NCI-H2171 treated with DMSO at 0.1 percent for 48 hours (cell line): ENCODE measurements around the gene SLC22A25.
A peak's percentile ranks its signal among the peaks of the same experiment; 100 is the strongest.
"Not testable (repeated sequence)": the region's sequence is repeated elsewhere in the genome, so short reads cannot be mapped to it uniquely, and the experiment has no call there.

Source experiments
- DNase-seq: peaks from one replicate; lab custom pipeline; 2025; lab: John Stamatoyannopoulos, UW

SLC22A25 gene

GRCh38 chr11:63243533-63243932 is at the start of gene SLC22A25:
Gene SLC22A25 (minus strand): TSS chr11:63243599. CDS start chr11:63229652, 13,947 bp downstream.
- DNase-seq, result no peak

GRCh38 chr11:63290285-63290684 is 46.9 kb upstream of the SLC22A25 start:
- no peak for DNase-seq

- DNase-seq, result no peak
These were observed 46.3 kb upstream of the SLC22A25 start for GRCh38 chr11:63289658-63290057.

- no peak for DNase-seq
These were observed 39.2 kb upstream of the SLC22A25 start for GRCh38 chr11:63282579-63282978.

- DNase-seq, result no peak
These were observed 37.5 kb upstream of the SLC22A25 start for GRCh38 chr11:63280920-63281319.

- peak; percentile 1 for DNase-seq
These were observed 34.0 kb upstream of the SLC22A25 start for GRCh38 chr11:63277345-63277943.

- DNase-seq, result no peak
These were observed 31.4 kb upstream of the SLC22A25 start for GRCh38 chr11:63274776-63275175.

- DNase-seq, result no peak
These were observed 30.3 kb upstream of the SLC22A25 start for GRCh38 chr11:63273685-63274084.

- DNase-seq, result no peak
These were observed 19.1 kb upstream of the SLC22A25 start for GRCh38 chr11:63262547-63262946.

GRCh38 chr11:63251312-63251711 is 7.9 kb upstream of the SLC22A25 start:
- DNase-seq, result no peak

GRCh38 chr11:63250162-63251050 is 7.0 kb upstream of the SLC22A25 start:
- no peak for DNase-seq

GRCh38 chr11:63248966-63249365 is 5.6 kb upstream of the SLC22A25 start:
- DNase-seq, result no peak

- not testable (repeated sequence) for DNase-seq
These were observed 4.0 kb upstream of the SLC22A25 start for GRCh38 chr11:63247237-63248002.

- DNase-seq, result no peak
These were observed 2.6 kb upstream of the SLC22A25 start for GRCh38 chr11:63246045-63246444.

- no peak for DNase-seq
These were observed 1.5 kb upstream of the SLC22A25 start for GRCh38 chr11:63244862-63245261.

- DNase-seq, result no peak
These were observed 1.2 kb downstream of the SLC22A25 start for GRCh38 chr11:63242089-63242781.

GRCh38 chr11:63240791-63241379 is 2.5 kb downstream of the SLC22A25 start:
- DNase-seq, result no peak

- DNase-seq, result no peak
These were observed 3.3 kb downstream of the SLC22A25 start for GRCh38 chr11:63240098-63240497.

- no peak for DNase-seq
These were observed 4.1 kb downstream of the SLC22A25 start for GRCh38 chr11:63239254-63239653.

- DNase-seq, result no peak
These were observed 6.0 kb downstream of the SLC22A25 start for GRCh38 chr11:63237413-63237812.
